Gastrocnemius medialis (tissue), 4 donors: ENCODE measurements around the gene GADD45G. TPM values are rescaled to one million over a fixed set of nuclear protein-coding genes. Genes with fewer than 3 reads are reported as not detected.

ENCODE experiments used
- ATAC-seq, 2 donors: fragments of 150-250 bp; one replicate each; pipeline ENCODE4 v1.9.1; 2016
- DNase-seq, 2 donors: peaks; one replicate each; pipeline ENCODE4 v3.0.0-alpha.2; 2019
- H3K27ac ChIP-seq, 4 donors: fragments of 200-600 bp; sonication (generic); 1 replicate in 1 of 4; 2 replicates in 3 of 4; pipeline ENCODE4 v1.5.1; 2016 to 2018; ENCODE audit warnings: mild to moderate bottlenecking in 2 of 4, moderate library complexity in 1 of 4
- H3K27me3 ChIP-seq, 3 donors: fragments of 200-600 bp; sonication (generic) in 2 of 3; 1 replicate in 1 of 3; 2 replicates in 2 of 3; pipeline versions ENCODE4 v1.5.1 to v1.6.0; 2016 to 2019; ENCODE audit warnings: mild to moderate bottlenecking in 1 of 3, moderate library complexity in 1 of 3
- H3K36me3 ChIP-seq, 2 donors: fragments of 200-600 bp; sonication (generic) in 1 of 2; one replicate each; pipeline ENCODE4 v1.5.1; 2017 to 2018
- H3K4me1 ChIP-seq, 2 donors: fragments of 200-600 bp; sonication (generic) in 1 of 2; one replicate each; pipeline ENCODE4 v1.5.1; 2016 to 2017; ENCODE audit warnings: mild to moderate bottlenecking in 2 of 2
- H3K4me3 ChIP-seq, 4 donors: fragments of 200-600 bp; sonication (generic) in 3 of 4; 1 replicate in 1 of 4; 2 replicates in 3 of 4; pipeline ENCODE4 v1.5.1; 2016 to 2019; ENCODE audit warnings: mild to moderate bottlenecking in 2 of 4
- H3K9me3 ChIP-seq, 3 donors: fragments of 200-600 bp; sonication (generic) in 2 of 3; 1 replicate in 1 of 3; 2 replicates in 2 of 3; pipeline ENCODE4 v1.5.1; 2016 to 2019
- POLR2A ChIP-seq, 2 donors: fragments of 450-650 bp; IDR thresholded peaks; one replicate each; pipeline ENCODE4 v1.6.1; 2017; ENCODE audit warnings: antibody characterized with exemption in 2 of 2, mild to moderate bottlenecking in 2 of 2, moderate library complexity in 2 of 2
- in situ Hi-C, 4 donors: fragments of 200-750 bp; cut with MboI; loops; one replicate each; pipeline versions ENCODE4 v1.15.0 to v1.8.0; 2017; ENCODE audit warnings: low sequenced_read_pairs in 4 of 4
- intact Hi-C: fragments of 100-400 bp; cut with DNase I; formaldehyde crosslinking; loops from one replicate; pipeline ENCODE4 v1.15.1; 2023; ENCODE audit warnings: low total_unique reads
- total RNA-seq, 4 donors: library from RNA; depleted of rRNA; stranded (reverse); fragments of >200 nt; gene quantifications; one replicate each; pipeline versions ENCODE4 v1.1.0 to v1.2.3, GENCODE V29; 2016
- TF ChIP-seq, protein P1 (sequence below), 5 experiments: fragments of 450-650 bp in 3 of 5; fragments of 200-600 bp in 2 of 5; sonication (generic) in 2 of 5; IDR thresholded peaks in 4 of 5; conservative IDR thresholded peaks in 1 of 5; 1 replicate in 4 of 5; 2 replicates in 1 of 5; pipeline ENCODE4 v1.5.1; 2016 to 2019; ENCODE audit warnings: antibody characterized with exemption in 5 of 5, mild to moderate bottlenecking in 3 of 5, moderate library complexity in 3 of 5

Gene GADD45G
- total RNA-seq, 4 donors from 2014 or later = 84.6 to 154 (median 117) TPM

- no peak overlapping the region for H3K4me3 ChIP-seq
- ATAC-seq = no peak
These were observed 24.9 kb upstream of the GADD45G start for GRCh38 chr9:89579741-89580385.

GRCh38 chr9:89586311-89586710 lies 18.5 kb upstream of the GADD45G start:
- Histone ChIP-seq H3K27me3 (peaks cover 0 to 7% (median 3%) of the 10 kb centered on the region in 3 donors), H3K9me3 (peaks cover 0 to 5% (median 0%) of the 10 kb centered on the region in 3 donors), H3K4me3 (no peak overlapping the region), H3K36me3 (no peaks in the 10 kb centered on the region), H3K27ac (no peak overlapping the region), H3K4me1 (no peaks in the 10 kb centered on the region)
- DNase-seq (no peak), ATAC-seq (no peak)
- TF ChIP-seq, protein P1, sequence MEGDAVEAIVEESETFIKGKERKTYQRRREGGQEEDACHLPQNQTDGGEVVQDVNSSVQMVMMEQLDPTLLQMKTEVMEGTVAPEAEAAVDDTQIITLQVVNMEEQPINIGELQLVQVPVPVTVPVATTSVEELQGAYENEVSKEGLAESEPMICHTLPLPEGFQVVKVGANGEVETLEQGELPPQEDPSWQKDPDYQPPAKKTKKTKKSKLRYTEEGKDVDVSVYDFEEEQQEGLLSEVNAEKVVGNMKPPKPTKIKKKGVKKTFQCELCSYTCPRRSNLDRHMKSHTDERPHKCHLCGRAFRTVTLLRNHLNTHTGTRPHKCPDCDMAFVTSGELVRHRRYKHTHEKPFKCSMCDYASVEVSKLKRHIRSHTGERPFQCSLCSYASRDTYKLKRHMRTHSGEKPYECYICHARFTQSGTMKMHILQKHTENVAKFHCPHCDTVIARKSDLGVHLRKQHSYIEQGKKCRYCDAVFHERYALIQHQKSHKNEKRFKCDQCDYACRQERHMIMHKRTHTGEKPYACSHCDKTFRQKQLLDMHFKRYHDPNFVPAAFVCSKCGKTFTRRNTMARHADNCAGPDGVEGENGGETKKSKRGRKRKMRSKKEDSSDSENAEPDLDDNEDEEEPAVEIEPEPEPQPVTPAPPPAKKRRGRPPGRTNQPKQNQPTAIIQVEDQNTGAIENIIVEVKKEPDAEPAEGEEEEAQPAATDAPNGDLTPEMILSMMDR (IDR thresholded peaks at IDR 0.05 in 4 of 5, conservative IDR thresholded peaks at IDR 0.05 in 1 of 5) = no peak
- TF ChIP-seq POLR2A (IDR thresholded peaks at IDR 0.05) = no peak
- in situ Hi-C loops (no loop called here), intact Hi-C loops (no loop called here)

More at GRCh38 chr9:89579741-89580385, 24.9 kb upstream of the GADD45G start:
- no peak for DNase-seq
- no peaks in the 10 kb centered on the region for H3K4me1 ChIP-seq
- H3K36me3 ChIP-seq = no peaks in the 10 kb centered on the region
- intact Hi-C loops = loop anchor here (5.0 kb wide), 1 partner anchor 1292 kb away; no protein-coding TSS in a partner anchor
- H3K27me3 ChIP-seq = peaks cover 0 to 7% (median 6%) of the 10 kb centered on the region in 3 donors
- in situ Hi-C loops = loop anchor here in 2 of 4 donors (10.0 kb wide), 2 partner anchors 1285 to 1295 kb away; no protein-coding TSS in a partner anchor
- no peak overlapping the region for H3K27ac ChIP-seq
- TF ChIP-seq, protein P1 (IDR thresholded peaks at IDR 0.05 in 4 of 5, conservative IDR thresholded peaks at IDR 0.05 in 1 of 5) = no peak
- TF ChIP-seq POLR2A (IDR thresholded peaks at IDR 0.05) = no peak
- H3K9me3 ChIP-seq = peaks cover 0 to 5% (median 0%) of the 10 kb centered on the region in 3 donors

GRCh38 chr9:89588271-89588879 lies 16.4 kb upstream of the GADD45G start:
- no peak overlapping the region for H3K4me3 ChIP-seq
- intact Hi-C loops = no loop called here
- H3K4me1 ChIP-seq = no peaks in the 10 kb centered on the region
- H3K36me3 ChIP-seq = no peaks in the 10 kb centered on the region
- H3K27ac ChIP-seq = no peak overlapping the region
- DNase-seq (no peak), ATAC-seq (no peak)
- H3K27me3 ChIP-seq = peaks cover 0 to 6% (median 0%) of the 10 kb centered on the region in 3 donors
- in situ Hi-C loops = no loop called here
- H3K9me3 ChIP-seq = peaks cover 0 to 5% (median 0%) of the 10 kb centered on the region in 3 donors
- no peak for TF ChIP-seq POLR2A (IDR thresholded peaks at IDR 0.05)
- TF ChIP-seq, protein P1 (IDR thresholded peaks at IDR 0.05 in 4 of 5, conservative IDR thresholded peaks at IDR 0.05 in 1 of 5) = no peak

DNA sequence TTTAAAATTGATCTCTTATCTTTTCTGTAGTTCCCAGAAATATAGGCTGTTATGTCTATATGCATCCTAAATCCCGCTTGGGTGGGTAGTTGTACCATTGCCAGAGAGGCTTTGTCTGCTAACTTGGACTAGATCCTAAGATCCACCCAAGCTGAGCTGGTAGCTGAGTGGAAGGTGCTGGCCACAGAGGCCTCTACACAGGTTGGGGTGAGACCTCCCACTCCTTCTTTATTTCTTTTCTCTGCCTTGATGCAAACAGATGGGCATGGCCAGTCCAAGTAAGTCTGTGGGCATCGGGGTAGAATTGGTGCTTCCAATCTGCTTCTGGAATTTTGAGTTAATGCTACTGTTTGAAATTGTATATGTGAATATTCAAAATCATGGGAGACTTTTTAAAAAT lies 14.4 kb upstream of the GADD45G start:
- Histone ChIP-seq H3K9me3 (no peaks in the 10 kb centered on the region), H3K36me3 (no peaks in the 10 kb centered on the region), H3K4me3 (no peak overlapping the region), H3K27me3 (no peaks in the 10 kb centered on the region), H3K27ac (no peak overlapping the region), H3K4me1 (no peaks in the 10 kb centered on the region)
- ATAC-seq (no peak), DNase-seq (no peak)
- in situ Hi-C loops (loop anchor here in 2 of 4 donors (10.0 kb wide), 1 partner anchor 1284 kb away; no protein-coding TSS in a partner anchor), intact Hi-C loops (no loop called here)
- TF ChIP-seq, protein P1 (IDR thresholded peaks at IDR 0.05 in 4 of 5, conservative IDR thresholded peaks at IDR 0.05 in 1 of 5) = no peak
- no peak for TF ChIP-seq POLR2A (IDR thresholded peaks at IDR 0.05)
